ENCODE data around the gene LDB2.
A peak's percentile ranks its signal among the peaks of the same experiment; 100 is the strongest.

LDB2 gene

GRCh38 chr4:16794816-16795445 lies 103.5 kb downstream of the LDB2 start:
- no peak overlapping the region for H3K4me3 ChIP-seq (ENCODE audit: low read depth, low read length)
- DNase-seq (ENCODE audit: low read depth): no peak
- TF ChIP-seq CTCF (IDR thresholded peaks at IDR 0.05; ENCODE audit: control insufficient read depth, extremely low read depth, insufficient read depth): peak; percentile 66

- no peak for DNase-seq (ENCODE audit: low read depth)
- no peak overlapping the region for H3K4me3 ChIP-seq (ENCODE audit: low read depth, low read length)
- no peak for TF ChIP-seq CTCF (IDR thresholded peaks at IDR 0.05; ENCODE audit: control insufficient read depth, extremely low read depth, insufficient read depth)
These were observed 107.0 kb downstream of the LDB2 start for GRCh38 chr4:16791460-16791859.

DNA sequence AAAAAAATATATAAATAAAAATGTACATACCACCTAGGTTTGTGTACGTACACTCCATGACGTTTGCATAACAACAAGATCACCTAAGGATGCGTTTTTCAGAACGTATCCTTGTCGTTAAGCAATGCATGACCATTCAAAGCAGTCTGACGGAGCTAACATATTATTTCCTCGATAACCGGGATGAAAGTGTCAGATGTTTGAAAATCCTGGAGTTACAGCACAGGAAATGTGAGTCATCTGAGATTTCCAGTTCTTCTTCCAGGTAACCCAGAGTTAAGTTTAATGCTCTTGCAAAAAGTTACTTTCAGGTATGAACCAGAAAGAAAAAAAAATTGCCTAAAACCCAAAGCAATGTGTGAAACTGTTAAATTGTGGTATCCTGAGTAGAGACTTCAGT lies 107.9 kb downstream of the LDB2 start:
- TF ChIP-seq CTCF (IDR thresholded peaks at IDR 0.05; ENCODE audit: control insufficient read depth, extremely low read depth, insufficient read depth): no peak
- no peak overlapping the region for H3K4me3 ChIP-seq (ENCODE audit: low read depth, low read length)
- DNase-seq (ENCODE audit: low read depth): no peak

- DNase-seq (ENCODE audit: low read depth): no peak
- TF ChIP-seq CTCF (IDR thresholded peaks at IDR 0.05; ENCODE audit: control insufficient read depth, extremely low read depth, insufficient read depth): no peak
These were observed 109.6 kb downstream of the LDB2 start for GRCh38 chr4:16788868-16789267.

GRCh38 chr4:16785793-16786527 lies 112.5 kb downstream of the LDB2 start:
- no peak for TF ChIP-seq CTCF (IDR thresholded peaks at IDR 0.05; ENCODE audit: control insufficient read depth, extremely low read depth, insufficient read depth)
- no peak overlapping the region for H3K4me3 ChIP-seq (ENCODE audit: low read depth, low read length)
- DNase-seq (ENCODE audit: low read depth): no peak

More at GRCh38 chr4:16788868-16789267, 109.6 kb downstream of the LDB2 start:
- no peak overlapping the region for H3K4me3 ChIP-seq (ENCODE audit: low read depth, low read length)

- DNase-seq (ENCODE audit: low read depth): no peak
- no peak overlapping the region for H3K4me3 ChIP-seq (ENCODE audit: low read depth, low read length)
- no peak for TF ChIP-seq CTCF (IDR thresholded peaks at IDR 0.05; ENCODE audit: control insufficient read depth, extremely low read depth, insufficient read depth)
These were observed 115.3 kb downstream of the LDB2 start for GRCh38 chr4:16783119-16783518.

All from LNCaP clone FGC (cell line).